NCI-H2196 (cell line): ENCODE measurements around the gene TLE5.
"Not testable (repeated sequence)": the region's sequence is repeated elsewhere in the genome, so short reads cannot be mapped to it uniquely, and the experiment has no call there.

Source experiments
- DNase-seq: peaks from one replicate; lab custom pipeline; 2025; ENCODE audit not compliant: unreplicated experiment; lab: John Stamatoyannopoulos, UW

Gene TLE5

DNA sequence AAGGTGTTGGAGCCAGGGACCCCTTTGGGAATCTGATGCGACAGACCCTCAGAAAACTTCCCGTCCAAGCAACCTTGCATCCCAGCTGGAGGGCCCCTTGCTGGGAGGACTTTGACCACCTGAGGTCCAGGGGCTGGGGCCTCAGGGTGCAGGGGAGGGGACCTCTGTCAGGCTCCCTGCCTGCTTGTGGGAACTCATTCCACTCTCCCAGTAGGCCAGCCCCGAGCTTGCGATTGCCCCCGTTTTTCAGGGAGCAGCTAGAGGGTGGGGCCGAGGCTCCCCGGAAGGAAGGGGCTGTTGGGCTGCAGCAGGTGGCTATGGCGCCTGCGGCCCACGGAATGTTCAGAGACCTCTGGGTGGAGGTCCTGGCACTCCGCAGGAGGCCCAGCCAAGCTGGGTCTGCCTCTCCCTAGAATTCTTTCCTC, 34.6 kb upstream of the TLE5 start:
- DNase-seq = no peak

DNA sequence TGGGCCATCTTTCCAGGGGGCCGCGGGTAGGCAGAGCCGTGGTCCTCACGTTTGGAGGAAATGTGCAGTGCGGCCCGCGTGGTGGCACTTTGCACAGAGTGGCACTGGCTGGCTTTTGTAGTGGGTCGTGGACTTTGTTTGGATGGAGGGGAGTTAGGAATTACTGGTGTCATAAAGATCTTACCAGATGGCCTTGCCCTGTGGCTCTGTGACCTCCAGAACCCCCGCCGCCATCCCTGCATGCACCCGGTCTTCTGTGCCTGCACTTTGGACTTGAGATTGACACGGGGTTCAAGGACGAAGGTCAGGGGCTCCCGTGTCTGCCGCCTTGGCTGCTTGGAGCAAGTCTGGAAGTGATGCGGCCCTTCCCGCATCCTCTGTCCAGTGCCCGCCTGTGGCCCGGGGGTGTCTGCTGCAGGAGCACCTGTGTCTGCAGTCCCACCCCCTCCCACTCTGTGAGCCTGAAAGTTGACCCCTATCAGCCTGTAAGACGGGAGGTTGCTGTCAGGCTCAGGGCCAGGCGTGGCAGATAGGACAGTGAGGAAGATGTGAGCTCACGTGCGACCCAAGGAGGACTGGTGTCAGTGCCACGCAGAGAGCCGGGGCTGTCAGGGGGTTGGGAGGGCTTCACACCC, 34.1 kb upstream of the TLE5 start:
- DNase-seq = no peak

DNA sequence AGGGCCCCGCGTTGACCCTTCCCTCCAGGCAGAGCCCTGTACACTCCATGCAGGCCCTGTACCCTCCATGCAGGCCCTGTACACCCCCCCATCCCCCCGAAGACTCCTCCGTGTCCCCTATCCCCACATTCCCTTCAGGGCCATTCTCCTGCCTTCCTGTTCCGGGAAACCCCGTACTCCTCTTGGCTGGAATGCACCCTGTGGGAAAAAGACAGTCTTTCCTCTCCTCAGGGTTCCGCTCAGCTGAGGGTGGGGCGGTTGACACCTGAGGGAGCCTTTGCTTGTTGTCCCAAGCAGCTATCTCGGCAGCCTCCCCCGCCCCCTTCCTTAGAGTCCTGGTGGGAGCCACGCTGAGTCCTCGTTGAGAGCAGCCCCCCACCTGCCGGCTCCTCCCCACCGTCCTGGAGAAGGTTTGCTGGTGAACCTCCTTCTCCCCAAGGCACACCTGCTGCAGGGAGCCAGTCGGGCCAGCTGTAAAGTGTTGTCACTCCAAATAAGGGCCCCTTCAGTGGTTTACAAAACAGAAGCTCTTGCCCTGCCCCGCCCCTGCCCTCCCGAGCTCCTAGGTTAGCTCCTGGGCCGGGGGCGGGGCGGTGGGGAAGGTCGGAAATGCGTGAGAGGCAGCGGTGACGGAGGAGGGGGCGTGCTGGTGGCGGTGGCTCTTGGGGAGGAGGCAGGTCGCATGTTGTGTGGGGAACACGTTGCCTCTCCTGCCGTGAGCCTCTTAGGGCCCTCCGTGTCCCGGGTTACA, 33.3 kb upstream of the TLE5 start:
- DNase-seq = no peak

GRCh38 chr19:3094601-3095440, 32.5 kb upstream of the TLE5 start:
- no peak for DNase-seq

DNA sequence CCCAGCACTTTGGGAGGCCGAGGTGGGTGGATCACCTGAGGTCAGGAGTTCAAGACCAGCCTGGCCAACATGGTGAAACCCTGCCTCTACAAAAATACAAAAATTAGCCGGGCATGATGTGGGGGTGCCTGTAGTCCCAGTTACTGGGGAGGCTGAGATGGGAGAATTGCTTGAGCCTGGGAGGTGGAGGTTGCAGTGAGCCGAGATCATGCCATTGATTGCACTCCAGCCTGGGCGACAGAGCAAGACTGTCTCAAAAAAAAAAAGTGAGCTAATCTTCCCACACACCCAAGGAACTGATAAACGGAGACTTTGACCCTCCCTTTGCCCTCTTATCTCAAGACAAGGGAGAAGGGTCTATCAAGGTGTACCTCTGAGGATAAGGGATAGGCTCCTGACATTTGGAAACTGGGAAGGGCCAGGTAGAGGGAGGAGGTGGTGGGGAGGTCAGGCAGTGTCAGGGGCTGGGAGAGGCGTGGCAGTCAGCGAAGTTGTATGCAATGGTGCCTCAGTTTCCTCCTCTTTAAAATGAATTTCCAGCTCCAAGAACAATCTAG, 27.1 kb upstream of the TLE5 start:
- not testable (repeated sequence) for DNase-seq

GRCh38 chr19:3087769-3088168, 25.5 kb upstream of the TLE5 start:
- no peak for DNase-seq

GRCh38 chr19:3084943-3085342, 22.6 kb upstream of the TLE5 start:
- no peak for DNase-seq

DNA sequence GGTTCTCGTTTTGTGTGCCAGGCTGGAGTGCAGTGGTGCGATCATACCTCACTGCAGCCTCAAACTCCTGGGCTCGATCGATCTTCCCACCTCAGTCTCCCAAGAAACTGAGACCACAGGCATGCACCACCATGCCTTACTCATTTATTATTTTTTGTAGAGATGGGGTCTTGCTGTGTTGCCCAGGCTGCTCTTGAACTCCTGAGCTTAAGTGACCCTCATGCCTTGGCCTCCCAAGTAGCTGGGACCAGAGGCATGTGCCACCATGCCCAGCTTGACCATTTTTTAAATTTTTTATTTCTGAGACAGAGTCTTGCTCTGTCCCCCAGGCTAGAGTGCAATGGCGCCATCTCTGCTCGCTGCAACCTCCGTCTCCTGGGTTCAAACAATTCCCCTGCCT, 21.7 kb upstream of the TLE5 start:
- no peak for DNase-seq

GRCh38 chr19:3082331-3082730, 20.0 kb upstream of the TLE5 start:
- no peak for DNase-seq

- DNase-seq = no peak
Observed at GRCh38 chr19:3080286-3080685, 18.0 kb upstream of the TLE5 start.

DNA sequence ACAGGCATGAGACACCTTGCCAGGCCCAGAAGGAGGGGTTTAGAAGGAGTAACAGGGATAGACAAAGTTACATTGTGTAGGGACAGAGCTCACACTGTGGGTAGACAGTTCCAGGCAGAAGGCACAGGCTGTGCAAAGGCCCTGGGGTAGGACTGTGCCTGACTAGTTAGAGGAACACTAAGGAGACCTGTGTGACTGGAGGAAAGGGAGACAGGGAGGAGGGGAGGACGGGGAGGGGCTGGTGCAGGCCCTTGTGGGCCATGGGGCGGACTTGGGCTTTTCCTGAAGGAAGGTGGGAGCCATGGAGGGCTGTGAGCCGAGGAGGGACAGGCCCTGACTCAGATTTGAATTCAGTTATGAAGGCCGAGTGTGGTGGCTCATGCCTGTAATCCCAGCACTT, 17.3 kb upstream of the TLE5 start:
- no peak for DNase-seq

GRCh38 chr19:3075605-3076431, 13.5 kb upstream of the TLE5 start:
- DNase-seq = peak; percentile 77

- no peak for DNase-seq
Observed at GRCh38 chr19:3073931-3074595, 11.8 kb upstream of the TLE5 start.

- DNase-seq = peak; percentile 92
Observed at GRCh38 chr19:3073159-3073563, 10.9 kb upstream of the TLE5 start.

GRCh38 chr19:3071768-3072167, 9.5 kb upstream of the TLE5 start:
- no peak for DNase-seq

DNA sequence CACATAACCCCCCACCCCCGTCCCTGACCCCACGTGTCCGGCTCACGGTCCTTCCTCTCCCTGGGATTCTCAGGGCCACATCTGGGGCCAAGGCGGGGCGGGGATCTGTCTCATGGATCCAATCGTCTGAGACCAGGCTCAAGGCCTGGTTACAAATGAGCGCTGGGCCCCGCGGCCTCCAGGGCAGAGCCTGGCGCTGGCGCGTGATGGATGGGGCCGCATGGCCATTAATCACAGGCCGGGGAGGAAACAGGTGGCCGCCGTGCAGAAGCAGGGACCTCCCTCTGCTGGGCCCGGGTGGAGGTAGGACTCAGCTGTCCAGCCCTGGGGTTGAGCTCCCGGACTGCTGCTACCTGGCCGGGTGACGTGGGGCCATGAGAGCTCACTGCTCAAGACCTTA, 5.8 kb upstream of the TLE5 start:
- peak; percentile 31 for DNase-seq

DNA sequence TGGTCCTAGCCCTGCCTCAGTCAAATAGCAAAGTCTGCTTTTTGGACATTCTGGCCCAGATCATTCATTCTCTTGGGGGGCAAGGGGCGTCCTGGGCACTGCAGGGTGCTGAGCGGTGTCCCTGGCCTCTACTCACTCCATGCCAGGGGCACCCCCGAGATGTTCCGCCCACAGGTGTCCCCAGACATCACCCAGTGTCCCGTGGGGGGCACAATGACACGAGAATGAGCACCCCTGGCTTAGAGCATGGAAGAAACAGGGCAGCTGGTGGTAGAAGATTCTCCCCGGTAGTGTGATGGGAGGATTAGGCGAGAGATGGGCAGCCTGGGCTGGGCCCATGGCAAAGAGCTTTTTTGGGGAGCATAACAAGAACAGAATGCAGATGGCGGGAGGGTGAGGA, 5.3 kb upstream of the TLE5 start:
- no peak for DNase-seq

GRCh38 chr19:3066482-3067049, 4.3 kb upstream of the TLE5 start:
- no peak for DNase-seq

- peak; percentile 85 for DNase-seq
Observed at GRCh38 chr19:3065675-3066357, 3.5 kb upstream of the TLE5 start.
